WTC11 (cell line): ENCODE measurements around the gene KRTAP5-1. TPM values are rescaled to one million over a fixed set of nuclear protein-coding genes. Genes with fewer than 3 reads are reported as not detected.

Source experiments
- ATAC-seq: fragments of 200-7000 bp; cut with Tn5 transposase; 2 replicates; pipeline ENCODE4 v1.10.0; 2021; ENCODE audit warnings: mild to moderate bottlenecking, moderate library complexity
- CTCF ChIA-PET: fragments of 300-600 bp; sonication (Branson Sonifier 250); formaldehyde crosslinking; loops from one replicate; lab custom pipeline; 2021; ENCODE audit warnings: antibody characterized with exemption; lab: Charles Lee
- POLR2A ChIA-PET: fragments of 350-600 bp; sonication (Branson Sonifier 250); formaldehyde crosslinking; loops from one replicate; lab custom pipeline; 2021; ENCODE audit warnings: antibody characterized with exemption; lab: Charles Lee
- DNase-seq: peaks from one replicate; pipeline ENCODE4 v3.0.0; 2021; ENCODE audit warnings: low spot score
- H3K27ac Mint-ChIP-seq: 2 replicates; pipeline ENCODE4 v1.8.0; 2021; ENCODE audit warnings: mixed read lengths
- H3K27me3 Mint-ChIP-seq: 2 replicates; pipeline ENCODE4 v1.8.0; 2021; ENCODE audit warnings: low read depth, mild to moderate bottlenecking, moderate library complexity, mixed read lengths
- H3K36me3 Mint-ChIP-seq: 2 replicates; pipeline ENCODE4 v1.8.0; 2021; ENCODE audit warnings: mixed read lengths
- H3K4me1 Mint-ChIP-seq: 2 replicates; pipeline ENCODE4 v1.8.0; 2022; ENCODE audit warnings: mixed read lengths
- H3K4me3 Mint-ChIP-seq: 2 replicates; pipeline ENCODE4 v1.8.0; 2021; ENCODE audit warnings: mild to moderate bottlenecking, moderate library complexity, mixed read lengths
- H3K9me3 Mint-ChIP-seq: 2 replicates; pipeline ENCODE4 v1.8.0; 2021; ENCODE audit warnings: mixed read lengths
- CBFB ChIP-seq: sonication (generic); formaldehyde crosslinking; IDR thresholded peaks from 2 replicates; pipeline ENCODE4 v1.8.1; 2022; ENCODE audit warnings: mild to moderate bottlenecking, low read depth, missing genetic modification reagents
- JUN ChIP-seq: sonication (generic); formaldehyde crosslinking; IDR thresholded peaks from 2 replicates; pipeline ENCODE4 v1.8.0; 2023; ENCODE audit warnings: mild to moderate bottlenecking, missing genetic modification reagents
- KAT7 ChIP-seq: sonication (generic); formaldehyde crosslinking; IDR thresholded peaks from 2 replicates; pipeline ENCODE4 v1.8.1; 2023; ENCODE audit warnings: missing genetic modification reagents, mild to moderate bottlenecking, borderline replicate concordance
- MXD4 ChIP-seq: fragments of 250-450 bp; sonication (Bioruptor Pico); IDR thresholded peaks from 2 replicates; pipeline ENCODE4 v1.8.0; 2021; ENCODE audit warnings: mild to moderate bottlenecking, moderate library complexity, borderline replicate concordance
- SMAD3 ChIP-seq: sonication (generic); formaldehyde crosslinking; IDR thresholded peaks from 2 replicates; pipeline ENCODE4 v1.8.0; 2022; ENCODE audit warnings: missing genetic modification reagents, mild to moderate bottlenecking, borderline replicate concordance
- ZNF423 ChIP-seq: fragments of 250-450 bp; sonication (Bioruptor Pico); IDR thresholded peaks from 2 replicates; pipeline ENCODE4 v2.1.2; 2022; ENCODE audit warnings: mild to moderate bottlenecking, moderate library complexity
- total RNA-seq: library from RNA; stranded (reverse); gene quantifications from 3 replicates; pipeline ENCODE4 v1.2.3, GENCODE V29; 2021
- TF ChIP-seq, protein P1 (sequence below): fragments of 200-600 bp; IDR thresholded peaks from 2 replicates; pipeline ENCODE4 v1.8.0; 2022; ENCODE audit warnings: antibody characterized with exemption
- TF ChIP-seq, protein P2 (sequence below): fragments of 250-450 bp; sonication (Bioruptor Pico); IDR thresholded peaks from 2 replicates; pipeline ENCODE4 v1.9.0; 2021; ENCODE audit warnings: mild to moderate bottlenecking
- TF ChIP-seq, protein P3 (sequence below): sonication (generic); formaldehyde crosslinking; conservative IDR thresholded peaks from 2 replicates; pipeline ENCODE4 v1.8.1; 2022; ENCODE audit warnings: mild to moderate bottlenecking, missing genetic modification reagents
- TF ChIP-seq, protein P4 (sequence below): fragments of 250-450 bp; sonication (Bioruptor Pico); IDR thresholded peaks from 2 replicates; pipeline ENCODE4 v2.1.2; 2022; ENCODE audit warnings: mild to moderate bottlenecking, moderate library complexity
- TF ChIP-seq, protein P5 (sequence below): sonication (generic); formaldehyde crosslinking; IDR thresholded peaks from 2 replicates; pipeline ENCODE4 v1.8.0; 2023; ENCODE audit warnings: missing genetic modification reagents, mild to moderate bottlenecking, borderline replicate concordance

The KRTAP5-1 gene
- total RNA-seq, 1 experiment from 2014 or later, result not detected

DNA sequence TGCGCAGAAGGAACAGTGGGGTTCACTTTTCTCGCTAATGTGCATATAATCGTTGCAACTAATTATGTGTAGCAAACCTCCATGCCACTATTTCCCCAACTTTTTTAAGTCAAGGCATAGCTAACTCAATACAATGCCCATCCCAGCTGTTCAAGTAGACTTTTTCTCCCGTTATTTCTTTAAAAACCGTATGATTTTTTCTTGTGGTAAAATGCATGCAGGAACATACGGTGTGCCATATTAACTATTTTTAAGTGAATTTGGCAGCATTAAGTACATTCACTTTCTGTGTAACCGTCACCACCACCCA is 10.2 kb downstream of the KRTAP5-1 start:
- POLR2A ChIA-PET, result interaction anchor here (1.0 to 2.8 kb wide), 3 partner anchors 16 to 52 kb away, joined by 3 to 24 read pairs (median 16); no protein-coding TSS in a partner anchor
- CTCF ChIA-PET, result interaction anchor here (0.5 to 14.8 kb wide), 34 partner anchors 10 to 391 kb away, joined by 3 to 457 read pairs (median 6); partner anchors contain the start of genes CTSD, KRTAP5-2 and KRTAP5-5
- Mint-ChIP-seq H3K27me3 (peaks cover 62% of the 10 kb centered on the region), H3K27ac (no peak overlapping the region), H3K4me3 (peak overlapping the region; percentile 35), H3K4me1 (no peaks in the 10 kb centered on the region), H3K36me3 (peaks cover 3% of the 10 kb centered on the region; the same call in 1 of the 2 replicates), H3K9me3 (peaks cover 13% of the 10 kb centered on the region)
- ATAC-seq, result no peak
- DNase-seq, result no peak
- TF ChIP-seq, protein P1, sequence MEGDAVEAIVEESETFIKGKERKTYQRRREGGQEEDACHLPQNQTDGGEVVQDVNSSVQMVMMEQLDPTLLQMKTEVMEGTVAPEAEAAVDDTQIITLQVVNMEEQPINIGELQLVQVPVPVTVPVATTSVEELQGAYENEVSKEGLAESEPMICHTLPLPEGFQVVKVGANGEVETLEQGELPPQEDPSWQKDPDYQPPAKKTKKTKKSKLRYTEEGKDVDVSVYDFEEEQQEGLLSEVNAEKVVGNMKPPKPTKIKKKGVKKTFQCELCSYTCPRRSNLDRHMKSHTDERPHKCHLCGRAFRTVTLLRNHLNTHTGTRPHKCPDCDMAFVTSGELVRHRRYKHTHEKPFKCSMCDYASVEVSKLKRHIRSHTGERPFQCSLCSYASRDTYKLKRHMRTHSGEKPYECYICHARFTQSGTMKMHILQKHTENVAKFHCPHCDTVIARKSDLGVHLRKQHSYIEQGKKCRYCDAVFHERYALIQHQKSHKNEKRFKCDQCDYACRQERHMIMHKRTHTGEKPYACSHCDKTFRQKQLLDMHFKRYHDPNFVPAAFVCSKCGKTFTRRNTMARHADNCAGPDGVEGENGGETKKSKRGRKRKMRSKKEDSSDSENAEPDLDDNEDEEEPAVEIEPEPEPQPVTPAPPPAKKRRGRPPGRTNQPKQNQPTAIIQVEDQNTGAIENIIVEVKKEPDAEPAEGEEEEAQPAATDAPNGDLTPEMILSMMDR, result peak; percentile 9; the same call in 1 of the 2 replicates
- TF ChIP-seq, protein P2, sequence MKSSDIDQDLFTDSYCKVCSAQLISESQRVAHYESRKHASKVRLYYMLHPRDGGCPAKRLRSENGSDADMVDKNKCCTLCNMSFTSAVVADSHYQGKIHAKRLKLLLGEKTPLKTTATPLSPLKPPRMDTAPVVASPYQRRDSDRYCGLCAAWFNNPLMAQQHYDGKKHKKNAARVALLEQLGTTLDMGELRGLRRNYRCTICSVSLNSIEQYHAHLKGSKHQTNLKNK (CRISPR knock-in tag), result no peak
- TF ChIP-seq, protein P3, sequence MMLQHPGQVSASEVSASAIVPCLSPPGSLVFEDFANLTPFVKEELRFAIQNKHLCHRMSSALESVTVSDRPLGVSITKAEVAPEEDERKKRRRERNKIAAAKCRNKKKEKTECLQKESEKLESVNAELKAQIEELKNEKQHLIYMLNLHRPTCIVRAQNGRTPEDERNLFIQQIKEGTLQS (CRISPR knock-in tag), result no peak
- TF ChIP-seq JUN (CRISPR knock-in tag) (no peak), MXD4 (CRISPR knock-in tag) (no peak), CBFB (CRISPR knock-in tag) (no peak)

DNA sequence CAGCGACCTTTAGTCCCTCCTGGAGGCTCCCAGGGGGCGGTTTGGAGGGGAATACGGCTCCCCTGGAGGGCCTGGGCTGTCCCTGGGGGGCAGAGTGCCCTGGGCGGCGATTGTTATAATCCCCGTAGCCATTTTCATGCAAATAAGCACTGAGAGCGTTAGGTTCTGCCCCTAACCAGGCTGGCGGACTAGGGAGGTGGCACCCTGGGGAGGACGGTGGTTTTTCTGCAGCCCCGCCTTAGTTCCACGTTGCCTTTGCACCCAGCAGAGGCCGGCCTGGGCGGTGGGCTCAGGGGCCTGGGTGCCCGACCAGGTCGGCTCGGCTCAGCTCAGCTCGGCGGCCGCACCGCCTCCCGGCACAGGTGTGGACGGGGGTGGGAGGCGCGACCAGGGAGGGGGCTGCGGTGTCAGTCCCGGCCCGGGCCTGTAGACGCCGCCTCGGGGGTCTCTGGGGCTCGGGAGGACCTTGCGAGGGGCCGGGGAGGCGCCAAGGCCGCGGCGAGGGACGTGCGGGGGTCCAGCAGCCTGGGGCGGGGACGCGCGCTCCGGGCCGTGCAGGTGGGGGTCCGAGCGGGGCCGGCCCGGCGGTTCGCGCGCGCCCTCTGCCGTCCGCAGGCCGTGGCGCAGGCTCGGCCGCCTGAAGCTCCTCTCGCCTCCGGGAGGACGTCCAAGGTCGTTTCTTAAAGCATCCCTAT is 10.7 kb downstream of the KRTAP5-1 start:
- POLR2A ChIA-PET, result interaction anchor here (1.0 to 2.8 kb wide), 3 partner anchors 15 to 53 kb away, joined by 3 to 24 read pairs (median 16); no protein-coding TSS in a partner anchor
- DNase-seq, result peak; percentile 66
- Mint-ChIP-seq H3K4me1 (peaks cover 2% of the 10 kb centered on the region; the same call in 1 of the 2 replicates), H3K36me3 (peaks cover 3% of the 10 kb centered on the region; the same call in 1 of the 2 replicates), H3K4me3 (peak overlapping the region; percentile 48)
- ATAC-seq, result peak; percentile 58
- TF ChIP-seq SMAD3 (CRISPR knock-in tag) (no peak), ZNF423 (peak; percentile 93), KAT7 (CRISPR knock-in tag) (0 out of 2 replicates have a peak, but pooled peaks have one; percentile 36)
- TF ChIP-seq, protein P4, sequence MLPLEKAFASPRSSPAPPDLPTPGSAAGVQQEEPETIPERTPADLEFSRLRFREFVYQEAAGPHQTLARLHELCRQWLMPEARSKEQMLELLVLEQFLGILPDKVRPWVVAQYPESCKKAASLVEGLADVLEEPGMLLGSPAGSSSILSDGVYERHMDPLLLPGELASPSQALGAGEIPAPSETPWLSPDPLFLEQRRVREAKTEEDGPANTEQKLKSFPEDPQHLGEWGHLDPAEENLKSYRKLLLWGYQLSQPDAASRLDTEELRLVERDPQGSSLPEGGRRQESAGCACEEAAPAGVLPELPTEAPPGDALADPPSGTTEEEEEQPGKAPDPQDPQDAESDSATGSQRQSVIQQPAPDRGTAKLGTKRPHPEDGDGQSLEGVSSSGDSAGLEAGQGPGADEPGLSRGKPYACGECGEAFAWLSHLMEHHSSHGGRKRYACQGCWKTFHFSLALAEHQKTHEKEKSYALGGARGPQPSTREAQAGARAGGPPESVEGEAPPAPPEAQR (CRISPR knock-in tag), result no peak
- TF ChIP-seq, protein P1, result peak; percentile 86
- TF ChIP-seq, protein P5, sequence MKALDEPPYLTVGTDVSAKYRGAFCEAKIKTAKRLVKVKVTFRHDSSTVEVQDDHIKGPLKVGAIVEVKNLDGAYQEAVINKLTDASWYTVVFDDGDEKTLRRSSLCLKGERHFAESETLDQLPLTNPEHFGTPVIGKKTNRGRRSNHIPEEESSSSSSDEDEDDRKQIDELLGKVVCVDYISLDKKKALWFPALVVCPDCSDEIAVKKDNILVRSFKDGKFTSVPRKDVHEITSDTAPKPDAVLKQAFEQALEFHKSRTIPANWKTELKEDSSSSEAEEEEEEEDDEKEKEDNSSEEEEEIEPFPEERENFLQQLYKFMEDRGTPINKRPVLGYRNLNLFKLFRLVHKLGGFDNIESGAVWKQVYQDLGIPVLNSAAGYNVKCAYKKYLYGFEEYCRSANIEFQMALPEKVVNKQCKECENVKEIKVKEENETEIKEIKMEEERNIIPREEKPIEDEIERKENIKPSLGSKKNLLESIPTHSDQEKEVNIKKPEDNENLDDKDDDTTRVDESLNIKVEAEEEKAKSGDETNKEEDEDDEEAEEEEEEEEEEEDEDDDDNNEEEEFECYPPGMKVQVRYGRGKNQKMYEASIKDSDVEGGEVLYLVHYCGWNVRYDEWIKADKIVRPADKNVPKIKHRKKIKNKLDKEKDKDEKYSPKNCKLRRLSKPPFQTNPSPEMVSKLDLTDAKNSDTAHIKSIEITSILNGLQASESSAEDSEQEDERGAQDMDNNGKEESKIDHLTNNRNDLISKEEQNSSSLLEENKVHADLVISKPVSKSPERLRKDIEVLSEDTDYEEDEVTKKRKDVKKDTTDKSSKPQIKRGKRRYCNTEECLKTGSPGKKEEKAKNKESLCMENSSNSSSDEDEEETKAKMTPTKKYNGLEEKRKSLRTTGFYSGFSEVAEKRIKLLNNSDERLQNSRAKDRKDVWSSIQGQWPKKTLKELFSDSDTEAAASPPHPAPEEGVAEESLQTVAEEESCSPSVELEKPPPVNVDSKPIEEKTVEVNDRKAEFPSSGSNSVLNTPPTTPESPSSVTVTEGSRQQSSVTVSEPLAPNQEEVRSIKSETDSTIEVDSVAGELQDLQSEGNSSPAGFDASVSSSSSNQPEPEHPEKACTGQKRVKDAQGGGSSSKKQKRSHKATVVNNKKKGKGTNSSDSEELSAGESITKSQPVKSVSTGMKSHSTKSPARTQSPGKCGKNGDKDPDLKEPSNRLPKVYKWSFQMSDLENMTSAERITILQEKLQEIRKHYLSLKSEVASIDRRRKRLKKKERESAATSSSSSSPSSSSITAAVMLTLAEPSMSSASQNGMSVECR (CRISPR knock-in tag), result no peak
- TF ChIP-seq, all 79 proteins: peak for 3
- H3K27me3 Mint-ChIP-seq, result peaks cover 67% of the 10 kb centered on the region
- H3K27ac Mint-ChIP-seq, result no peak overlapping the region
- H3K9me3 Mint-ChIP-seq, result peaks cover 13% of the 10 kb centered on the region
- CTCF ChIA-PET, result interaction anchor here (0.5 to 14.8 kb wide), 39 partner anchors 8 to 392 kb away, joined by 3 to 457 read pairs (median 5); partner anchors contain the start of genes CTSD, KRTAP5-2 and KRTAP5-5
